HG03108 (cell line): ENCODE data around the gene SLC34A1.

ENCODE experiments used
- ATAC-seq: cut with Tn5 transposase; IDR thresholded peaks from one replicate; pipeline ENCODE4 v1.9.1; 2021; ENCODE audit warnings: moderate library complexity; ENCODE audit not compliant: unreplicated experiment

SLC34A1 gene

GRCh38 chr5:177430140-177430951 lies 46.1 kb downstream of the SLC34A1 start:
- no peak for ATAC-seq

- ATAC-seq: no peak
Observed at GRCh38 chr5:177430972-177431316, 46.7 kb downstream of the SLC34A1 start.

GRCh38 chr5:177431317-177432142 lies 47.3 kb downstream of the SLC34A1 start:
- peak; percentile 44 for ATAC-seq

GRCh38 chr5:177432143-177432838 lies 48.1 kb downstream of the SLC34A1 start:
- ATAC-seq: no peak

GRCh38 chr5:177432839-177433657 lies 48.8 kb downstream of the SLC34A1 start:
- no peak for ATAC-seq

GRCh38 chr5:177433658-177434217 lies 49.5 kb downstream of the SLC34A1 start:
- ATAC-seq: no peak

GRCh38 chr5:177434437-177434836 lies 50.2 kb downstream of the SLC34A1 start:
- ATAC-seq: no peak

- ATAC-seq: no peak
Observed at GRCh38 chr5:177434942-177435738, 50.9 kb downstream of the SLC34A1 start.

- no peak for ATAC-seq
Observed at GRCh38 chr5:177435847-177436536, 51.8 kb downstream of the SLC34A1 start.

- no peak for ATAC-seq
Observed at GRCh38 chr5:177437623-177438022, 53.4 kb downstream of the SLC34A1 start.

- no peak for ATAC-seq
Observed at GRCh38 chr5:177438468-177438867, 54.2 kb downstream of the SLC34A1 start.

GRCh38 chr5:177439518-177440053 lies 55.4 kb downstream of the SLC34A1 start:
- ATAC-seq: no peak

- ATAC-seq: no peak
Observed at GRCh38 chr5:177440211-177440989, 56.2 kb downstream of the SLC34A1 start.

- no peak for ATAC-seq
Observed at GRCh38 chr5:177440990-177441780, 57.0 kb downstream of the SLC34A1 start.

- no peak for ATAC-seq
Observed at GRCh38 chr5:177442066-177442826, 58.0 kb downstream of the SLC34A1 start.
